Progenitor cell of endocrine pancreas (in vitro differentiated cells): ENCODE measurements around the gene UMOD. TPM values are rescaled to one million over a fixed set of nuclear protein-coding genes. Genes with fewer than 3 reads are reported as not detected.

Experiments
- DNase-seq: peaks from one replicate; pipeline ENCODE4 v3.0.0; 2021; ENCODE audit warnings: low spot score; ENCODE audit not compliant: unreplicated experiment
- H3K27ac Mint-ChIP-seq: 2 replicates; pipeline ENCODE4 v1.8.0; 2021; ENCODE audit warnings: mild to moderate bottlenecking, moderate library complexity, mixed read lengths
- H3K27me3 Mint-ChIP-seq: 2 replicates; pipeline ENCODE4 v1.8.0; 2021; ENCODE audit warnings: mixed read lengths
- H3K36me3 Mint-ChIP-seq: 2 replicates; pipeline ENCODE4 v1.8.0; 2022; ENCODE audit warnings: mixed read lengths; ENCODE audit not compliant: insufficient read depth
- H3K4me1 Mint-ChIP-seq: 2 replicates; pipeline ENCODE4 v1.8.0; 2021; ENCODE audit warnings: low read depth, mixed read lengths
- H3K4me3 Mint-ChIP-seq: 2 replicates; pipeline ENCODE4 v1.8.0; 2021; ENCODE audit warnings: low read depth, mild to moderate bottlenecking, moderate library complexity, mixed read lengths
- H3K9me3 Mint-ChIP-seq: 2 replicates; pipeline ENCODE4 v1.8.0; 2021; ENCODE audit warnings: low read depth, mixed read lengths
- total RNA-seq: library from RNA; stranded (reverse); gene quantifications from 2 replicates; pipeline ENCODE4 v1.2.1, GENCODE V29; 2021
- TF ChIP-seq, protein P1 (sequence below): fragments of 200-600 bp; sonication (generic); IDR thresholded peaks from one replicate; pipeline ENCODE4 v1.5.0; 2021; ENCODE audit warnings: antibody characterized with exemption, mild to moderate bottlenecking; ENCODE audit not compliant: unreplicated experiment

UMOD gene
- total RNA-seq, 1 donor from 2014 or later: not detected

- H3K4me1 Mint-ChIP-seq: no peaks in the 10 kb centered on the region
- no peak overlapping the region for H3K4me3 Mint-ChIP-seq
- H3K27me3 Mint-ChIP-seq: peaks cover 16% of the 10 kb centered on the region
- peaks cover 3% of the 10 kb centered on the region for H3K36me3 Mint-ChIP-seq
- no peak overlapping the region for H3K27ac Mint-ChIP-seq
- no peak for DNase-seq
- TF ChIP-seq, protein P1, sequence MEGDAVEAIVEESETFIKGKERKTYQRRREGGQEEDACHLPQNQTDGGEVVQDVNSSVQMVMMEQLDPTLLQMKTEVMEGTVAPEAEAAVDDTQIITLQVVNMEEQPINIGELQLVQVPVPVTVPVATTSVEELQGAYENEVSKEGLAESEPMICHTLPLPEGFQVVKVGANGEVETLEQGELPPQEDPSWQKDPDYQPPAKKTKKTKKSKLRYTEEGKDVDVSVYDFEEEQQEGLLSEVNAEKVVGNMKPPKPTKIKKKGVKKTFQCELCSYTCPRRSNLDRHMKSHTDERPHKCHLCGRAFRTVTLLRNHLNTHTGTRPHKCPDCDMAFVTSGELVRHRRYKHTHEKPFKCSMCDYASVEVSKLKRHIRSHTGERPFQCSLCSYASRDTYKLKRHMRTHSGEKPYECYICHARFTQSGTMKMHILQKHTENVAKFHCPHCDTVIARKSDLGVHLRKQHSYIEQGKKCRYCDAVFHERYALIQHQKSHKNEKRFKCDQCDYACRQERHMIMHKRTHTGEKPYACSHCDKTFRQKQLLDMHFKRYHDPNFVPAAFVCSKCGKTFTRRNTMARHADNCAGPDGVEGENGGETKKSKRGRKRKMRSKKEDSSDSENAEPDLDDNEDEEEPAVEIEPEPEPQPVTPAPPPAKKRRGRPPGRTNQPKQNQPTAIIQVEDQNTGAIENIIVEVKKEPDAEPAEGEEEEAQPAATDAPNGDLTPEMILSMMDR: no peak
- no peaks in the 10 kb centered on the region for H3K9me3 Mint-ChIP-seq
Measured at GRCh38 chr16:20309786-20310185, 42.7 kb downstream of the UMOD start.

GRCh38 chr16:20308801-20309590 is 43.5 kb downstream of the UMOD start:
- DNase-seq: no peak
- Mint-ChIP-seq H3K4me1 (no peaks in the 10 kb centered on the region), H3K36me3 (peaks cover 1% of the 10 kb centered on the region), H3K27ac (no peak overlapping the region), H3K27me3 (peaks cover 11% of the 10 kb centered on the region), H3K4me3 (no peak overlapping the region), H3K9me3 (no peaks in the 10 kb centered on the region)
- TF ChIP-seq, protein P1: no peak

- Mint-ChIP-seq H3K27me3 (peaks cover 10% of the 10 kb centered on the region), H3K4me1 (no peaks in the 10 kb centered on the region), H3K27ac (no peak overlapping the region), H3K36me3 (peaks cover 1% of the 10 kb centered on the region), H3K9me3 (no peaks in the 10 kb centered on the region), H3K4me3 (no peak overlapping the region)
- DNase-seq: no peak
- TF ChIP-seq, protein P1: no peak
Measured at GRCh38 chr16:20308266-20308665, 44.2 kb downstream of the UMOD start.

GRCh38 chr16:20307791-20308190 is 44.7 kb downstream of the UMOD start:
- DNase-seq: no peak
- peaks cover 7% of the 10 kb centered on the region for H3K27me3 Mint-ChIP-seq
- no peak overlapping the region for H3K4me3 Mint-ChIP-seq
- no peaks in the 10 kb centered on the region for H3K4me1 Mint-ChIP-seq
- H3K9me3 Mint-ChIP-seq: no peaks in the 10 kb centered on the region
- TF ChIP-seq, protein P1: no peak
- H3K27ac Mint-ChIP-seq: no peak overlapping the region
- H3K36me3 Mint-ChIP-seq: no peaks in the 10 kb centered on the region

DNA sequence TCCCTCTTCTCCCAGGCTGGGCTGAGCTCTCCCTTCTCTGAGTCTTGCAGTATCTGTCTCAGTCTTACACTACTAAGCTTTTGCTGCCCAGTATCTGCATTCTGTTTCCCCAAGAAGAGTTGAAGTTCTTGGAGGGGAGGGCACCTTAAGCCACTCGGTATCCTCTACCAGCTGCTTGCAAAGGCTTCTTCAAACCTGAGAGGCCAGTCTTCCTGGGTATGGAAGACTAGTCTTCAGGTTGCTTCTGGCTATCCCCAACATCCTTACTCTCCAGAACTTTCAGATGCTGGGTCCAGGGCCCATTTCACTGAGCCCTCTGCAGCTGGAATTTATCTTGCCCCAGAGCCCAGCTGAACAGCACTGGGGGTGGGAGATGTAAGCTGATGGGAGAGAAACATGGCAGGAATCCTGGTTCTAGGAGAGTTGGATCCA is 45.3 kb downstream of the UMOD start:
- TF ChIP-seq, protein P1: no peak
- Mint-ChIP-seq H3K4me1 (no peaks in the 10 kb centered on the region), H3K9me3 (no peaks in the 10 kb centered on the region), H3K4me3 (no peak overlapping the region), H3K27me3 (peaks cover 7% of the 10 kb centered on the region), H3K27ac (no peak overlapping the region), H3K36me3 (no peaks in the 10 kb centered on the region)
- no peak for DNase-seq
